Measurements from ENCODE around the gene FZD8.

The FZD8 gene

GRCh38 chr10:35675846-35676245 is 33.8 kb upstream of the FZD8 start:
- ChIA-PET CTCF (no interaction called here), POLR2A (no interaction called here)
- TF ChIP-seq HDGF (IDR thresholded peaks at IDR 0.05; ENCODE audit: borderline replicate concordance) = no peak
- TF ChIP-seq FOXM1 (IDR thresholded peaks at IDR 0.05; ENCODE audit: borderline replicate concordance) = no peak
- TF ChIP-seq ZNF384 (IDR thresholded peaks at IDR 0.05) = no peak
- TF ChIP-seq L3MBTL2 (conservative IDR thresholded peaks at IDR 0.05) = no peak
- no peak for TF ChIP-seq TARDBP (IDR thresholded peaks at IDR 0.05)
- no peak for TF ChIP-seq SP1 (IDR thresholded peaks at IDR 0.05)
- no peak for TF ChIP-seq CTBP1 (IDR thresholded peaks at IDR 0.05; ENCODE audit: borderline replicate concordance)
- TF ChIP-seq BHLHE40 (IDR thresholded peaks at IDR 0.05; ENCODE audit: borderline replicate concordance) = no peak
- no peak for TF ChIP-seq FOXK2 (IDR thresholded peaks at IDR 0.05)
- no peak for TF ChIP-seq FOXA1 (IDR thresholded peaks at IDR 0.05)
- no peak for TF ChIP-seq SUZ12 (IDR thresholded peaks at IDR 0.05)
- no peak for TF ChIP-seq ELF4 (IDR thresholded peaks at IDR 0.05)
- DNase-seq (ENCODE audit: extremely low spot score) = no peak

- ChIA-PET CTCF (no interaction called here), POLR2A (no interaction called here)
- no peak for DNase-seq (ENCODE audit: extremely low spot score)
- no peak for TF ChIP-seq NFRKB (IDR thresholded peaks at IDR 0.05)
- no peak for TF ChIP-seq PKNOX1 (IDR thresholded peaks at IDR 0.05)
- TF ChIP-seq ARNT (IDR thresholded peaks at IDR 0.05) = no peak
- no peak for TF ChIP-seq ELF4 (IDR thresholded peaks at IDR 0.05)
- TF ChIP-seq FOXM1 (IDR thresholded peaks at IDR 0.05; ENCODE audit: borderline replicate concordance) = no peak
- no peak for TF ChIP-seq SP1 (IDR thresholded peaks at IDR 0.05)
- TF ChIP-seq CTBP1 (IDR thresholded peaks at IDR 0.05; ENCODE audit: borderline replicate concordance) = no peak
- TF ChIP-seq LEF1 (IDR thresholded peaks at IDR 0.05; ENCODE audit: borderline replicate concordance) = no peak
- TF ChIP-seq TARDBP (IDR thresholded peaks at IDR 0.05) = no peak
- TF ChIP-seq FOXK2 (IDR thresholded peaks at IDR 0.05) = no peak
- TF ChIP-seq BHLHE40 (IDR thresholded peaks at IDR 0.05; ENCODE audit: borderline replicate concordance) = no peak
- no peak for TF ChIP-seq ZNF384 (IDR thresholded peaks at IDR 0.05)
- TF ChIP-seq L3MBTL2 (conservative IDR thresholded peaks at IDR 0.05) = no peak
- TF ChIP-seq SUZ12 (IDR thresholded peaks at IDR 0.05) = no peak
- no peak for TF ChIP-seq FOXA1 (IDR thresholded peaks at IDR 0.05)
- TF ChIP-seq HDGF (IDR thresholded peaks at IDR 0.05; ENCODE audit: borderline replicate concordance) = no peak
Measured at GRCh38 chr10:35674843-35675242, 32.7 kb upstream of the FZD8 start.

- POLR2A ChIA-PET = no interaction called here
- CTCF ChIA-PET = no interaction called here
- no peak for DNase-seq (ENCODE audit: extremely low spot score)
- TF ChIP-seq LEF1 (IDR thresholded peaks at IDR 0.05; ENCODE audit: borderline replicate concordance) = no peak
Measured at GRCh38 chr10:35668865-35669650, 27.0 kb upstream of the FZD8 start.

- DNase-seq (ENCODE audit: extremely low spot score) = no peak
- ChIA-PET POLR2A (no interaction called here), CTCF (no interaction called here)
- TF ChIP-seq CTBP1 (IDR thresholded peaks at IDR 0.05; ENCODE audit: borderline replicate concordance) (no peak), ELF4 (IDR thresholded peaks at IDR 0.05) (no peak), NFRKB (IDR thresholded peaks at IDR 0.05) (no peak), ZNF384 (IDR thresholded peaks at IDR 0.05) (no peak), FOXK2 (IDR thresholded peaks at IDR 0.05) (no peak), PKNOX1 (IDR thresholded peaks at IDR 0.05) (no peak), HDGF (IDR thresholded peaks at IDR 0.05; ENCODE audit: borderline replicate concordance) (no peak), FOXA1 (IDR thresholded peaks at IDR 0.05) (no peak), BHLHE40 (IDR thresholded peaks at IDR 0.05; ENCODE audit: borderline replicate concordance) (no peak), ARNT (IDR thresholded peaks at IDR 0.05) (no peak)
Measured at GRCh38 chr10:35667971-35668370, 25.9 kb upstream of the FZD8 start.

- TF ChIP-seq FOXK2 (IDR thresholded peaks at IDR 0.05) (no peak), NFRKB (IDR thresholded peaks at IDR 0.05) (no peak), L3MBTL2 (conservative IDR thresholded peaks at IDR 0.05) (no peak)
- no peak for DNase-seq (ENCODE audit: extremely low spot score)
- ChIA-PET CTCF (no interaction called here), POLR2A (no interaction called here)
Measured at GRCh38 chr10:35667270-35667889, 25.3 kb upstream of the FZD8 start.

- POLR2A ChIA-PET = no interaction called here
- CTCF ChIA-PET = no interaction called here
- TF ChIP-seq L3MBTL2 (conservative IDR thresholded peaks at IDR 0.05) (no peak), FOXK2 (IDR thresholded peaks at IDR 0.05) (no peak), PKNOX1 (IDR thresholded peaks at IDR 0.05) (no peak), NFRKB (IDR thresholded peaks at IDR 0.05) (no peak)
- DNase-seq (ENCODE audit: extremely low spot score) = no peak
Measured at GRCh38 chr10:35661236-35661635, 19.1 kb upstream of the FZD8 start.

GRCh38 chr10:35659456-35659855 is 17.4 kb upstream of the FZD8 start:
- CTCF ChIA-PET = no interaction called here
- TF ChIP-seq BHLHE40 (IDR thresholded peaks at IDR 0.05; ENCODE audit: borderline replicate concordance) (no peak), SUZ12 (IDR thresholded peaks at IDR 0.05) (no peak), CTBP1 (IDR thresholded peaks at IDR 0.05; ENCODE audit: borderline replicate concordance) (no peak), SP1 (IDR thresholded peaks at IDR 0.05) (no peak)
- no peak for DNase-seq (ENCODE audit: extremely low spot score)
- POLR2A ChIA-PET = no interaction called here
